ENCODE data around the gene CLEC3B.

The CLEC3B gene

DNA sequence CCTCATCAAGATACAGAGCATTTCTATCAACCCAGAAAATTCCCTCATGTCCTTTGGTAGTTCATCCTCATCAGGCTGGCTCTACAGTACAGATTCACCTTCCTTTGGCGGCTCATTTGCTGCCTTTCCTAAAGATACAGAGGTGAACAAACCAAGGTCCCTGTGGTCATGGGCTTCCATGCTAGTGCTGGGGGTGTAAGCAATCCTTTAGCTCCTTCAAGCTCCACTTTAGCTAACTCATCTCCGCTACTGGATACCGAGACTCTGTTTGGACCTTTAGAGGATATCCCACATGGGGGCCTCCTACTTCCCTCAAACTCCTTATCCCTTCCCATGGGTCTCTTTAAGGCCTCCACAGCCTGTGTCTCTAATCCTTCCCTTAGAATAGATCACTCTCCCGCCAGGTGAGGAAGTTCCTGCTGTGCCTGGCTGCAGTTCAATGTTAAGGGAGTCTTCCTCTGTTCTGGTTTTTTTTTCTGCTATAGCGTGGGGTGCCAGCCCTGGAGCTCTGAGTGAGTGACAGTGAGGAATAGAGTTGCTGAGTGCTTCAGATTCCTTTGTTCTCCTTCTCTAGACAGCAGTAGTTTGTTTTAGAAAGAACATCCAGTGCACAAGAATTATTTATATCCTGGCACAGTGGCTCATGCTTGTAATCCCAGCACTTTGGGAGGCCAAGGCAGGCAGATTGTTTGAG is 30.7 kb downstream of the CLEC3B start:
- TF ChIP-seq, protein P1, sequence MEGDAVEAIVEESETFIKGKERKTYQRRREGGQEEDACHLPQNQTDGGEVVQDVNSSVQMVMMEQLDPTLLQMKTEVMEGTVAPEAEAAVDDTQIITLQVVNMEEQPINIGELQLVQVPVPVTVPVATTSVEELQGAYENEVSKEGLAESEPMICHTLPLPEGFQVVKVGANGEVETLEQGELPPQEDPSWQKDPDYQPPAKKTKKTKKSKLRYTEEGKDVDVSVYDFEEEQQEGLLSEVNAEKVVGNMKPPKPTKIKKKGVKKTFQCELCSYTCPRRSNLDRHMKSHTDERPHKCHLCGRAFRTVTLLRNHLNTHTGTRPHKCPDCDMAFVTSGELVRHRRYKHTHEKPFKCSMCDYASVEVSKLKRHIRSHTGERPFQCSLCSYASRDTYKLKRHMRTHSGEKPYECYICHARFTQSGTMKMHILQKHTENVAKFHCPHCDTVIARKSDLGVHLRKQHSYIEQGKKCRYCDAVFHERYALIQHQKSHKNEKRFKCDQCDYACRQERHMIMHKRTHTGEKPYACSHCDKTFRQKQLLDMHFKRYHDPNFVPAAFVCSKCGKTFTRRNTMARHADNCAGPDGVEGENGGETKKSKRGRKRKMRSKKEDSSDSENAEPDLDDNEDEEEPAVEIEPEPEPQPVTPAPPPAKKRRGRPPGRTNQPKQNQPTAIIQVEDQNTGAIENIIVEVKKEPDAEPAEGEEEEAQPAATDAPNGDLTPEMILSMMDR (conservative IDR thresholded peaks at IDR 0.05), result no peak
- no peak for TF ChIP-seq ZFX (IDR thresholded peaks at IDR 0.05)
- H3K27ac ChIP-seq, result peak overlapping the region; percentile 24

DNA sequence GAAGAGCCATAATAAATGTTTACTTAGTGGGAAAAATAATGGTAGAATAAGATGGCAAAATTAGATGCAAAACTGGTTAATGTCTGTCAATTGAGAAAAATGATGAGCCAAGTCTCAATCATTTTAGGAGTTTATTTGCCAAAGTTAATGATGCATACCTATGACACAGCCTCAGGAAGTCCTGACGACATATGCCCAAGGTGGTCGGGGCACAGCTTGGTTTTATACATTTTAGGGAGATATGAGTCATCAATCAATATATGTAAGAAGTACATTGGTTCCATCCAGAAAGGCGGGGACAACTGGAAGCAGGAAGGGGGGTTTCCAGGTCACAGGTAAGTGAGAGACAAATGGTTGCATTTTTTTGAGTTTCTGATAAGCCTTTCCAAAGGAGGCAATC is 31.5 kb downstream of the CLEC3B start:
- TF ChIP-seq, protein P1 (conservative IDR thresholded peaks at IDR 0.05), result no peak
- TF ChIP-seq ZFX (IDR thresholded peaks at IDR 0.05), result no peak
- H3K27ac ChIP-seq, result peak overlapping the region; percentile 24; the same call in 1 of the 2 replicates

DNA sequence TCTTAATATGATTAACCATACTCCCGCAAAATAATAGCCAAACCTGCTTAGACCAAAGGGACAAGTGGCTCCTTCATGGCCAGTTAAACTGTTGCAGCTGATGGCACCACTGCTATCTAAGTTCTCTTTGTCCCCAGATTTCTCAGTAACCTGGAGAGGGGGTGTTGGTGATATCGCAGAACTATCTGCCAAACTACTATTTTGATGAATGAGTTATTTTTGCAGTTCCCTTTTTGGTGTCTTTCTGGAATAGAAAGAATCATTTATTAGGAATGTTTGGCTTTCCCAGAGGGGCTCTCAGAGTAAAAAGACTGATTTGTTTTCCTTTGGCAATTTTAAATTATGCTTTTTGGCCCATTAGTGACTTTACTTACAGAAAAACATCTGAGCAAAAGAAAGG is 33.0 kb downstream of the CLEC3B start:
- TF ChIP-seq, protein P1 (conservative IDR thresholded peaks at IDR 0.05), result no peak
- TF ChIP-seq ZFX (IDR thresholded peaks at IDR 0.05), result no peak

DNA sequence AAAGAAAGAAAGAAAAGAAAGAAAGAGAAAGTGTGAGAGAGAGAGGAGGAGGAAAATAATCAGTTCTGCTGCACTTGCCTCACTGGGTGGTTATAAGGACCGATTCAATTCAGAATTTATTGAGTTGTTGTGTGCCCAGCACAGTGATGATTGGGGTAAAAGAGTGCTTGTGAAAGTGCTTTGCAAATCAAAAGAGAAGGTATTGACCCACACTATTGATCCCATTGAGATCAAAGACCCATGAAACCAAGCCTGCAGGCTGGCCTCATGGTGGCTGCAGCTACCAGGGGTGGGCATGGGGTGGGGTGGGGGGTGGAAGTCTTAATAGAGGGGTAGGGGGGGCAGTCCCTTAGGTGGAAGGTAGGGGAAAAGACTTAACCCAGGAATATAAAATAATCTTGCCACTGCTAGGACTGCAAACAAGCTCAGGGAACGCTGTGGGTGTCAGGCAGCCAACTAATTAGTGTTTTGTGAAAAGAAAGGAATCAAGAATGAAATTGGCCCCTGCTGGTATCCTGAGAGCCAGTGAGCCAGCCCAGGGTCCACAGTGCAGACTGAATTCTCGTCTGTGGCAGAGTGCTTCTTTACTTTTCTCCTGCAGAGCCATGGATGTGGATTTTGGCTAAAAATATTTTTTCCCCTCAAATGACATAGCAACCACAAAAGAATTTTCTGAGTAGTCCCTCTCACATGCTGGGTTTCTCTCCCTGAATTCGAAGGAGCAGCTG is 34.2 kb downstream of the CLEC3B start:
- TF ChIP-seq ZFX (IDR thresholded peaks at IDR 0.05), result no peak
- TF ChIP-seq, protein P1 (conservative IDR thresholded peaks at IDR 0.05), result no peak
- no peak overlapping the region for H3K27ac ChIP-seq

More for the DNA sequence above, 33.0 kb downstream of the CLEC3B start:
- no peak overlapping the region for H3K27ac ChIP-seq

DNA sequence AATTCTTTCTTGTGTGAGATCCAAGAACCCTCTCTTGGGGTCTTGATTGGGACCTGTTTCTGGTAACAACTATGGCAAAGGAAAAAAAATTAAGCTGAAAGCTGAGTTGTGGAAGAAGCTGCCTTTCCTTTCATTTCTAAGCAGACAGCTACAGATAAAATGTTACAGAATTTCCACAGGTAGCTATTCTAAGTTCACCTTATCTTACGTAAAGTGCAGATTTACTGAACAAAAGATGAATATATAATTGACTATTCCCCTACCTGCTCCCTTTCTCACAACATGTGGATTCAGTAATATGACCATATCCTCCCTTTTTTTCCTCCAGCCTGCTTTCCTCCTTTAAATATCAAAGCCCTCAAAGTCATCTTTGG is 36.6 kb downstream of the CLEC3B start:
- TF ChIP-seq ZFX (IDR thresholded peaks at IDR 0.05), result no peak
- TF ChIP-seq, protein P1 (conservative IDR thresholded peaks at IDR 0.05), result no peak
- H3K27ac ChIP-seq, result no peak overlapping the region

DNA sequence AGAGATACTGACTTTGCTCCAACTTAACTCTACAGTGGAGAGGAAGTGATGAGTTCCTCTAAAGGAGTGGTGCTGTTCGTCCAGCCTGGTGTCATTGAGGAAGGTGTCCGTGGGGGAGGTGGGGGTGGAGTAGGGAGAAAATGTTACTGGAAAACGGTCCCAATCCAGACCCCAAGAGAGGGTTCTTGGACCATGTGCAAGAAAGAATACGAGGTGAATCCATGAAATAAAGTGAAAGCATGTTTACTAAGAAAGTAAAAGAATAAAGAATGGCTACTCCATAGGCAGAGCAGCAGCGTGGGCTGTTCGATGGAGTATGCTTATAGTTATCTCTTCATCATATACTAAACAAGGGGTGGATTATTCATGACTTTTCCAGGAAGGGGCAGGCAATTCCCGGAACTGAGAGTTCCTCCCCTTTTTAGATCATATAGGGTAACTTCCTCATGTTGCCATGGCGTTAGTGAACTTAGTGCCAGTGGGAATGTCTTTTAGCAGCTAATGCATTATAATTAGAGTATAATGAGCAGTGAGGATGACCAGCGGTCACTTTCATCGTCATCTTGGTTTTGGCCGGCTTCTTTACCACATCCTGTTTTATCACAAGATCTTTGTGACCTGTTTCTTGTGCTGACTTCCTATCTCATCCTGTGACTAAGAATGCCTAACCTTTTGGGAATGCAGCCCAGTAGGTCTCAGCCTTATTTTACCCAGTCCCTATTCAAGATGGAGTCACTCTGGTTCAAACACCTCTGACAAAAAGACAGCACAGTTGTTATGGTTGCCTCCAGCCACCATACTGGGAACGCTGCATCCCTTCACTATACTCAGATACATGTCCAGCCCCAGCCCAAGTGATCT is 38.6 kb downstream of the CLEC3B start:
- H3K27ac ChIP-seq, result no peak overlapping the region

More for the DNA sequence above, 38.6 kb downstream of the CLEC3B start:
- no peak for TF ChIP-seq ZFX (IDR thresholded peaks at IDR 0.05)
- TF ChIP-seq, protein P1 (conservative IDR thresholded peaks at IDR 0.05), result no peak

Data from C4-2B (cell line).